ENCODE data around the gene ZNF761. TPM values are rescaled to one million over a fixed set of nuclear protein-coding genes. Genes with fewer than 3 reads are reported as not detected.

The ZNF761 gene
- 10.0 and 12.1 TPM in 2 replicates for total RNA-seq

GRCh38 chr19:53431399-53432087 is at the start of gene ZNF761:
TSS of gene ZNF761 (plus strand) at chr19:53431984. CDS start at chr19:53447269, 15,285 bp downstream.

GRCh38 chr19:53394974-53395839 is 36.6 kb upstream of the ZNF761 start, which contains the start of gene ZNF765:
TSS of gene ZNF765 (plus strand) at chr19:53395149. CDS start at chr19:53398016, 2,867 bp downstream.

GRCh38 chr19:53467485-53468262 is 35.9 kb downstream of the ZNF761 start, which contains the start of gene ZNF813:
TSS of gene ZNF813 (plus strand) at chr19:53467733. CDS start at chr19:53483823, 16,090 bp downstream.

Other genes starting within 250 kb of the ZNF761 start
- gene ZNF665, start 238.6 kb upstream of the ZNF761 start, total RNA-seq: 3.3 and 5.7 TPM in 2 replicates
- gene ZNF677, start 177.1 kb upstream of the ZNF761 start, total RNA-seq: 14.7 and 14.8 TPM in 2 replicates
- gene VN1R2, start 173.7 kb upstream of the ZNF761 start, total RNA-seq: not detected in 2 replicates
- gene VN1R4, start 164.3 kb upstream of the ZNF761 start, total RNA-seq: not detected in 2 replicates
- 7.3 and 7.8 TPM in 2 replicates for gene ZNF845, start 98.2 kb upstream of the ZNF761 start, total RNA-seq
- gene ZNF525, start 66.3 kb upstream of the ZNF761 start, total RNA-seq: 6.0 and 9.1 TPM in 2 replicates
- gene ZNF765, start 36.8 kb upstream of the ZNF761 start, total RNA-seq: 13.0 and 13.2 TPM in 2 replicates
- gene ZNF813, start 35.7 kb downstream of the ZNF761 start, total RNA-seq: 2.7 and 3.6 TPM in 2 replicates
- 11.6 and 12.6 TPM in 2 replicates for gene ZNF331, start 106.2 kb downstream of the ZNF761 start, total RNA-seq
- gene DPRX, start 200.0 kb downstream of the ZNF761 start, total RNA-seq: not detected in 2 replicates